Subcutaneous abdominal adipose tissue (tissue), 5 donors: ENCODE results near the gene LGMN.
"Not testable (repeated sequence)": the region's sequence is repeated elsewhere in the genome, so short reads cannot be mapped to it uniquely, and the experiment has no call there.

Source experiments
- H3K27ac ChIP-seq: one replicate; pipeline ENCODE4 v1.7.0; 2013; ENCODE audit warnings: low read depth, mild to moderate bottlenecking, inconsistent platforms, low read length, moderate library complexity
- H3K27me3 ChIP-seq, 5 donors: one replicate each; pipeline ENCODE4 v1.7.0; 2013; ENCODE audit warnings: low read length in 5 of 5, inconsistent platforms in 1 of 5; ENCODE audit not compliant: control insufficient read depth in 5 of 5, insufficient read depth in 4 of 5
- H3K36me3 ChIP-seq, 5 donors: one replicate each; pipeline ENCODE4 v1.7.0; 2013; ENCODE audit warnings: low read length in 5 of 5; ENCODE audit not compliant: control insufficient read depth in 5 of 5, insufficient read depth in 5 of 5
- H3K4me1 ChIP-seq, 5 donors: one replicate each; pipeline ENCODE4 v1.7.0; 2013; ENCODE audit warnings: low read length in 5 of 5, mild to moderate bottlenecking in 3 of 5, moderate library complexity in 1 of 5; ENCODE audit not compliant: control insufficient read depth in 5 of 5, insufficient read depth in 5 of 5
- H3K4me3 ChIP-seq, 5 donors: one replicate each; pipeline ENCODE4 v1.7.0; 2013; ENCODE audit warnings: low read length in 5 of 5, low read depth in 1 of 5
- H3K9ac ChIP-seq, 5 donors: one replicate each; pipeline ENCODE4 v1.7.0; 2013; ENCODE audit warnings: low read length in 5 of 5, mild to moderate bottlenecking in 4 of 5, moderate library complexity in 3 of 5
- H3K9me3 ChIP-seq, 5 donors: one replicate each; pipeline ENCODE4 v1.7.0; 2013; ENCODE audit warnings: low read length in 5 of 5; ENCODE audit not compliant: control insufficient read depth in 5 of 5
- donor health status: healthy.
- donor health status: healthy.
- donor health status: healthy.
- donor health status: healthy.
- donor health status: healthy.

LGMN gene

GRCh38 chr14:92680781-92681650, 67.4 kb downstream of the LGMN start:
- Histone ChIP-seq H3K9ac (peak overlapping the region in 1 of 5 donors; percentile 26), H3K27ac (no peak overlapping the region)

GRCh38 chr14:92680330-92680729, 68.1 kb downstream of the LGMN start:
- H3K4me3 ChIP-seq, H3K9me3 ChIP-seq, H3K9ac ChIP-seq, H3K27ac ChIP-seq, H3K27me3 ChIP-seq: not testable (repeated sequence)
- peaks cover 0 to 17% (median 12%) of the 10 kb centered on the region in 5 donors for H3K4me1 ChIP-seq
- H3K36me3 ChIP-seq, result peaks cover 0 to 53% (median 35%) of the 10 kb centered on the region in 5 donors

More at GRCh38 chr14:92680781-92681650, 67.4 kb downstream of the LGMN start:
- peaks cover 0 to 58% (median 40%) of the 10 kb centered on the region in 5 donors for H3K36me3 ChIP-seq
- H3K27me3 ChIP-seq, result no peaks in the 10 kb centered on the region
- no peak overlapping the region for H3K4me3 ChIP-seq
- H3K9me3 ChIP-seq, result peaks cover 0 to 4% (median 0%) of the 10 kb centered on the region in 5 donors
- peaks cover 0 to 13% (median 11%) of the 10 kb centered on the region in 5 donors for H3K4me1 ChIP-seq

GRCh38 chr14:92679246-92679645, 69.2 kb downstream of the LGMN start:
- Histone ChIP-seq H3K9ac (no peak overlapping the region), H3K4me3 (no peak overlapping the region), H3K4me1 (peaks cover 0 to 20% (median 13%) of the 10 kb centered on the region in 5 donors), H3K36me3 (peaks cover 0 to 45% (median 35%) of the 10 kb centered on the region in 5 donors), H3K9me3 (peaks cover 0 to 4% (median 0%) of the 10 kb centered on the region in 5 donors), H3K27ac (no peak overlapping the region), H3K27me3 (no peaks in the 10 kb centered on the region)

- Histone ChIP-seq H3K4me3 (no peak overlapping the region), H3K4me1 (peaks cover 0 to 20% (median 13%) of the 10 kb centered on the region in 5 donors), H3K27ac (no peak overlapping the region), H3K27me3 (no peaks in the 10 kb centered on the region), H3K9me3 (peaks cover 0 to 4% (median 0%) of the 10 kb centered on the region in 5 donors), H3K36me3 (peaks cover 0 to 48% (median 39%) of the 10 kb centered on the region in 5 donors), H3K9ac (no peak overlapping the region)
These were observed 69.7 kb downstream of the LGMN start for GRCh38 chr14:92678766-92679165.

GRCh38 chr14:92677955-92678354, 70.5 kb downstream of the LGMN start:
- no peak overlapping the region for H3K4me3 ChIP-seq
- no peak overlapping the region for H3K9ac ChIP-seq
- H3K9me3 ChIP-seq, result peaks cover 0 to 4% (median 0%) of the 10 kb centered on the region in 5 donors
- no peak overlapping the region for H3K27ac ChIP-seq
- no peaks in the 10 kb centered on the region for H3K27me3 ChIP-seq
- peaks cover 0 to 48% (median 39%) of the 10 kb centered on the region in 5 donors for H3K36me3 ChIP-seq
- H3K4me1 ChIP-seq, result peaks cover 0 to 20% (median 13%) of the 10 kb centered on the region in 5 donors

- Histone ChIP-seq H3K9ac (no peak overlapping the region), H3K4me3 (no peak overlapping the region), H3K27me3 (no peaks in the 10 kb centered on the region), H3K36me3 (peaks cover 0 to 45% (median 36%) of the 10 kb centered on the region in 5 donors), H3K27ac (no peak overlapping the region), H3K4me1 (peaks cover 0 to 20% (median 13%) of the 10 kb centered on the region in 5 donors), H3K9me3 (peaks cover 0 to 4% (median 0%) of the 10 kb centered on the region in 5 donors)
These were observed 71.2 kb downstream of the LGMN start for GRCh38 chr14:92677087-92677668.

- Histone ChIP-seq H3K27ac (no peak overlapping the region), H3K4me1 (peaks cover 0 to 20% (median 13%) of the 10 kb centered on the region in 5 donors), H3K36me3 (peaks cover 0 to 46% (median 35%) of the 10 kb centered on the region in 5 donors), H3K27me3 (no peaks in the 10 kb centered on the region), H3K9ac (no peak overlapping the region), H3K4me3 (no peak overlapping the region), H3K9me3 (peaks cover 0 to 4% (median 0%) of the 10 kb centered on the region in 5 donors)
These were observed 71.9 kb downstream of the LGMN start for GRCh38 chr14:92676403-92677086.

- Histone ChIP-seq H3K9ac (no peak overlapping the region), H3K27me3 (no peaks in the 10 kb centered on the region), H3K9me3 (peaks cover 0 to 4% (median 0%) of the 10 kb centered on the region in 5 donors), H3K4me1 (peaks cover 0 to 16% (median 9%) of the 10 kb centered on the region in 5 donors), H3K4me3 (no peak overlapping the region), H3K27ac (no peak overlapping the region), H3K36me3 (peaks cover 0 to 47% (median 32%) of the 10 kb centered on the region in 5 donors)
These were observed 72.5 kb downstream of the LGMN start for GRCh38 chr14:92675976-92676375.

GRCh38 chr14:92675421-92675820, 73.0 kb downstream of the LGMN start:
- peaks cover 0 to 47% (median 32%) of the 10 kb centered on the region in 5 donors for H3K36me3 ChIP-seq
- H3K27ac ChIP-seq, result no peak overlapping the region
- H3K27me3 ChIP-seq, result no peaks in the 10 kb centered on the region
- no peak overlapping the region for H3K4me3 ChIP-seq
- H3K9ac ChIP-seq, result no peak overlapping the region
- H3K9me3 ChIP-seq, result peaks cover 0 to 2% (median 0%) of the 10 kb centered on the region in 5 donors
- H3K4me1 ChIP-seq, result peaks cover 0 to 17% (median 13%) of the 10 kb centered on the region in 5 donors
